Nephron progenitor cell (in vitro differentiated cells): Measurements from ENCODE around the gene DLGAP3.

Experiments
- DNase-seq: peaks from one replicate; pipeline ENCODE4 v3.0.0; 2021
- H3K27ac Mint-ChIP-seq: 2 replicates; pipeline ENCODE4 v1.8.0; 2021; ENCODE audit warnings: mild to moderate bottlenecking, moderate library complexity, mixed read lengths
- H3K27me3 Mint-ChIP-seq: 2 replicates; pipeline ENCODE4 v1.8.0; 2021; ENCODE audit warnings: mild to moderate bottlenecking, low read depth, mixed read lengths; ENCODE audit not compliant: poor library complexity
- H3K36me3 Mint-ChIP-seq: 2 replicates; pipeline ENCODE4 v1.8.0; 2021; ENCODE audit warnings: low read depth, mixed read lengths
- H3K4me1 Mint-ChIP-seq: 2 replicates; pipeline ENCODE4 v1.8.0; 2021; ENCODE audit warnings: mixed read lengths
- H3K4me3 Mint-ChIP-seq: 2 replicates; pipeline ENCODE4 v1.8.0; 2021; ENCODE audit warnings: mild to moderate bottlenecking, moderate library complexity, mixed read lengths
- H3K9me3 Mint-ChIP-seq: 2 replicates; pipeline ENCODE4 v1.8.0; 2021; ENCODE audit warnings: mild to moderate bottlenecking, moderate library complexity, mixed read lengths
- CTCF ChIP-seq: fragments of 200-600 bp; sonication (generic); IDR thresholded peaks from 2 replicates; pipeline ENCODE4 v1.5.0; 2021; ENCODE audit warnings: antibody characterized with exemption

DLGAP3 gene, protein sequence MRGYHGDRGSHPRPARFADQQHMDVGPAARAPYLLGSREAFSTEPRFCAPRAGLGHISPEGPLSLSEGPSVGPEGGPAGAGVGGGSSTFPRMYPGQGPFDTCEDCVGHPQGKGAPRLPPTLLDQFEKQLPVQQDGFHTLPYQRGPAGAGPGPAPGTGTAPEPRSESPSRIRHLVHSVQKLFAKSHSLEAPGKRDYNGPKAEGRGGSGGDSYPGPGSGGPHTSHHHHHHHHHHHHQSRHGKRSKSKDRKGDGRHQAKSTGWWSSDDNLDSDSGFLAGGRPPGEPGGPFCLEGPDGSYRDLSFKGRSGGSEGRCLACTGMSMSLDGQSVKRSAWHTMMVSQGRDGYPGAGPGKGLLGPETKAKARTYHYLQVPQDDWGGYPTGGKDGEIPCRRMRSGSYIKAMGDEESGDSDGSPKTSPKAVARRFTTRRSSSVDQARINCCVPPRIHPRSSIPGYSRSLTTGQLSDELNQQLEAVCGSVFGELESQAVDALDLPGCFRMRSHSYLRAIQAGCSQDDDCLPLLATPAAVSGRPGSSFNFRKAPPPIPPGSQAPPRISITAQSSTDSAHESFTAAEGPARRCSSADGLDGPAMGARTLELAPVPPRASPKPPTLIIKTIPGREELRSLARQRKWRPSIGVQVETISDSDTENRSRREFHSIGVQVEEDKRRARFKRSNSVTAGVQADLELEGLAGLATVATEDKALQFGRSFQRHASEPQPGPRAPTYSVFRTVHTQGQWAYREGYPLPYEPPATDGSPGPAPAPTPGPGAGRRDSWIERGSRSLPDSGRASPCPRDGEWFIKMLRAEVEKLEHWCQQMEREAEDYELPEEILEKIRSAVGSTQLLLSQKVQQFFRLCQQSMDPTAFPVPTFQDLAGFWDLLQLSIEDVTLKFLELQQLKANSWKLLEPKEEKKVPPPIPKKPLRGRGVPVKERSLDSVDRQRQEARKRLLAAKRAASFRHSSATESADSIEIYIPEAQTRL

DNA sequence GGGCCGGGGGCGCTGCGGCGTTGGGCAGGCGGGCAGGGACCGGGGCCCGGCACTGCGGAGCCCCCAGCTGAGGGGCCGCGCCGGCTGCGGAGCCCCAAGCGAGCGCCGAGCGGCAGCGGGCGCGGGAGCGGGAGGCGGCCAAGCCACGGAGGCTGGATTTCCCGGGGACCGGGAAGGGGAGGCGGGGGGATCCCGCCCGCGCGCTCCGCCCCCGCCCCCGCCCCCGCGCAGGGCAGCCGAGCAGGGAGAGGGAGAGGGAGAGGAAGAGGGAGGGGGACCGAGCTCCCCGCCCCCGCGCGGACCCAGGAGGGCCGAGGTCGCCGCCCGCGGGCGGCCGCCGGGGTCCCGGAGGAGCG is at the start of gene DLGAP3:
TSS of gene DLGAP3 (minus strand) at position 154 of the 356 bp plus-strand sequence. CDS start 24,267 bp downstream, outside the sequence.
- H3K4me1 Mint-ChIP-seq: peaks cover 12% of the 10 kb centered on the region
- no peak for TF ChIP-seq CTCF
- H3K4me3 Mint-ChIP-seq: peak within 1 kb of the TSS; percentile 86
- H3K36me3 Mint-ChIP-seq: no peaks in the 10 kb centered on the region
- H3K27ac Mint-ChIP-seq: no peak within 1 kb of the TSS
- peaks cover 92% of the 10 kb centered on the region for H3K27me3 Mint-ChIP-seq
- peak; percentile 73 for DNase-seq
- H3K9me3 Mint-ChIP-seq: no peaks in the 10 kb centered on the region

- DNase-seq: no peak
- Mint-ChIP-seq H3K36me3 (peaks cover 12% of the 10 kb centered on the region), H3K4me1 (peaks cover 9% of the 10 kb centered on the region), H3K9me3 (no peaks in the 10 kb centered on the region), H3K27ac (peak overlapping the region; percentile 89), H3K27me3 (peaks cover 13% of the 10 kb centered on the region), H3K4me3 (no peak overlapping the region)
- TF ChIP-seq CTCF: no peak
Measured at GRCh38 chr1:34978921-34979320, 49.5 kb upstream of the DLGAP3 start.

DNA sequence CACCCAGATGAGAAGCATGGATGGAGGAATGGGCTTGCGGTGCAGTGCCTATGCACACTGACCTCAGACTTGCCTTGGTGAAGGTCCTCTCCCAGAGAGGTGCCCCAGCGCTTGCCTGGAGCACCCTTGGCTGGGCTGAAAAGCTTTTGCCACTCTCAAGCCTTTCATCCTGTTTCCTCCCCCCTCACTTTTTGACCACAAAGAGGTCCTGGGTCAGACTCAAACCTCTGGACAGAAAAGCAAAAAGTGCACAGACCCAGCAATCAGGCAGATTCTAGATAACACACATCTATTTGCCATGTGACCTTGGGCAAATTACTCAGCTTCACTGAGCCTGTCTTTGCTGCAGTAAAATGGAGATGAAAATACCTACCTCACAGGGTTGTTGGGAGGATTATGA is 48.4 kb upstream of the DLGAP3 start:
- TF ChIP-seq CTCF: no peak
- Mint-ChIP-seq H3K4me1 (peaks cover 1% of the 10 kb centered on the region), H3K4me3 (no peak overlapping the region), H3K27me3 (peaks cover 13% of the 10 kb centered on the region), H3K27ac (no peak overlapping the region), H3K9me3 (no peaks in the 10 kb centered on the region), H3K36me3 (peaks cover 12% of the 10 kb centered on the region)
- no peak for DNase-seq

DNA sequence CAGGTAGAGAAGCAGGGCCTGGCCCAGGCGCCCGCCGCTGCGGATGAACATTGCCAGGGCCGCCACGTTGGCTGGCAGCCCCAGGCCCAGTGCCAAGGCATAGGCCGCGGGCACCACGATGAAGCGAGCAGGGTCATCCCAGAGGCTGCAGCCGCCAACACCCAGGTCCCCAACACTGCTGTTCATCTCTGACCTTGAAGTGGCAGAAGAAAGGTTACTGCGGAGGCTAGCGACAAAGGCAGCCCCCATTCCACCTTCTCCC is 47.7 kb upstream of the DLGAP3 start:
- H3K4me1 Mint-ChIP-seq: no peaks in the 10 kb centered on the region

GRCh38 chr1:34976384-34977209 is 47.1 kb upstream of the DLGAP3 start:
- Mint-ChIP-seq H3K27me3 (peaks cover 14% of the 10 kb centered on the region), H3K36me3 (peaks cover 12% of the 10 kb centered on the region), H3K27ac (no peak overlapping the region), H3K9me3 (no peaks in the 10 kb centered on the region), H3K4me1 (no peaks in the 10 kb centered on the region), H3K4me3 (no peak overlapping the region)
- no peak for DNase-seq
- TF ChIP-seq CTCF: no peak

More for the DNA sequence above, 47.7 kb upstream of the DLGAP3 start:
- H3K27ac Mint-ChIP-seq: no peak overlapping the region
- H3K27me3 Mint-ChIP-seq: peaks cover 11% of the 10 kb centered on the region
- H3K9me3 Mint-ChIP-seq: no peaks in the 10 kb centered on the region
- DNase-seq: no peak
- no peak overlapping the region for H3K4me3 Mint-ChIP-seq
- no peak for TF ChIP-seq CTCF
- H3K36me3 Mint-ChIP-seq: peaks cover 12% of the 10 kb centered on the region
